Measurements from ENCODE around the gene ZCCHC8.
"Not testable (repeated sequence)": the region's sequence is repeated elsewhere in the genome, so short reads cannot be mapped to it uniquely, and the experiment has no call there.

DNA sequence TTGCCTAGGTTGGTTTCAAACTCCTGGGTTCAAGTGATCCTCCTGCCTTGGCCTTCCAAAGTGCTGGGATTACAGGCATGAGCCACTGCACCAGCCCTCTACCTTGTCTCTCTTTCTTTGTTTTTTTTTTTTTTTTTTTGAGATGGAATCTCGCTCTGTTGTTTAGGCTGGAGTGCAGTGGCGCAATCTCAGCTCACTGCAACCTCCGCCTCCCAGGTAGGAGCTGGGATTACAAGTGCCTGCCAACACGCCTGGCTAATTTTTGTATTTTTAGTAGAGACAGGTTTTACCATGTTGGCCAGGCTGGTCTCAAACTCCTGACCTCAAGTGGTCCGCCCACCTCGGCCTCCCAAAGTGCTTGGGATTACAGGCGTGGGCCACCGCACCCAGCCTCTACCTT, 61.9 kb downstream of the ZCCHC8 start:
- TF ChIP-seq CSDC2 (CRISPR knock-in tag; IDR thresholded peaks at IDR 0.05); ZNF565 (CRISPR knock-in tag; conservative IDR thresholded peaks at IDR 0.05; ENCODE audit: low read depth); PPARA (CRISPR knock-in tag; IDR thresholded peaks at IDR 0.05; ENCODE audit: borderline replicate concordance); ARNTL (CRISPR knock-in tag; IDR thresholded peaks at IDR 0.05; ENCODE audit: borderline replicate concordance, low read depth); RARB (CRISPR knock-in tag; IDR thresholded peaks at IDR 0.05); ZC3H10 (CRISPR knock-in tag; IDR thresholded peaks at IDR 0.05); BACH2 (CRISPR knock-in tag; IDR thresholded peaks at IDR 0.05; ENCODE audit: borderline replicate concordance); ESRRG (CRISPR knock-in tag; IDR thresholded peaks at IDR 0.05): not testable (repeated sequence)
- TF ChIP-seq, protein P1, sequence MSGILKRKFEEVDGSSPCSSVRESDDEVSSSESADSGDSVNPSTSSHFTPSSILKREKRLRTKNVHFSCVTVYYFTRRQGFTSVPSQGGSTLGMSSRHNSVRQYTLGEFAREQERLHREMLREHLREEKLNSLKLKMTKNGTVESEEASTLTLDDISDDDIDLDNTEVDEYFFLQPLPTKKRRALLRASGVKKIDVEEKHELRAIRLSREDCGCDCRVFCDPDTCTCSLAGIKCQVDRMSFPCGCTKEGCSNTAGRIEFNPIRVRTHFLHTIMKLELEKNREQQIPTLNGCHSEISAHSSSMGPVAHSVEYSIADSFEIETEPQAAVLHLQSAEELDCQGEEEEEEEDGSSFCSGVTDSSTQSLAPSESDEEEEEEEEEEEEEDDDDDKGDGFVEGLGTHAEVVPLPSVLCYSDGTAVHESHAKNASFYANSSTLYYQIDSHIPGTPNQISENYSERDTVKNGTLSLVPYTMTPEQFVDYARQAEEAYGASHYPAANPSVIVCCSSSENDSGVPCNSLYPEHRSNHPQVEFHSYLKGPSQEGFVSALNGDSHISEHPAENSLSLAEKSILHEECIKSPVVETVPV (CRISPR knock-in tag; IDR thresholded peaks at IDR 0.05): not testable (repeated sequence)
- TF ChIP-seq, protein P2, sequence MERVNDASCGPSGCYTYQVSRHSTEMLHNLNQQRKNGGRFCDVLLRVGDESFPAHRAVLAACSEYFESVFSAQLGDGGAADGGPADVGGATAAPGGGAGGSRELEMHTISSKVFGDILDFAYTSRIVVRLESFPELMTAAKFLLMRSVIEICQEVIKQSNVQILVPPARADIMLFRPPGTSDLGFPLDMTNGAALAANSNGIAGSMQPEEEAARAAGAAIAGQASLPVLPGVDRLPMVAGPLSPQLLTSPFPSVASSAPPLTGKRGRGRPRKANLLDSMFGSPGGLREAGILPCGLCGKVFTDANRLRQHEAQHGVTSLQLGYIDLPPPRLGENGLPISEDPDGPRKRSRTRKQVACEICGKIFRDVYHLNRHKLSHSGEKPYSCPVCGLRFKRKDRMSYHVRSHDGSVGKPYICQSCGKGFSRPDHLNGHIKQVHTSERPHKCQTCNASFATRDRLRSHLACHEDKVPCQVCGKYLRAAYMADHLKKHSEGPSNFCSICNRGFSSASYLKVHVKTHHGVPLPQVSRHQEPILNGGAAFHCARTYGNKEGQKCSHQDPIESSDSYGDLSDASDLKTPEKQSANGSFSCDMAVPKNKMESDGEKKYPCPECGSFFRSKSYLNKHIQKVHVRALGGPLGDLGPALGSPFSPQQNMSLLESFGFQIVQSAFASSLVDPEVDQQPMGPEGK (CRISPR knock-in tag; IDR thresholded peaks at IDR 0.05; ENCODE audit: borderline replicate concordance): not testable (repeated sequence)
- TF ChIP-seq, protein P3, sequence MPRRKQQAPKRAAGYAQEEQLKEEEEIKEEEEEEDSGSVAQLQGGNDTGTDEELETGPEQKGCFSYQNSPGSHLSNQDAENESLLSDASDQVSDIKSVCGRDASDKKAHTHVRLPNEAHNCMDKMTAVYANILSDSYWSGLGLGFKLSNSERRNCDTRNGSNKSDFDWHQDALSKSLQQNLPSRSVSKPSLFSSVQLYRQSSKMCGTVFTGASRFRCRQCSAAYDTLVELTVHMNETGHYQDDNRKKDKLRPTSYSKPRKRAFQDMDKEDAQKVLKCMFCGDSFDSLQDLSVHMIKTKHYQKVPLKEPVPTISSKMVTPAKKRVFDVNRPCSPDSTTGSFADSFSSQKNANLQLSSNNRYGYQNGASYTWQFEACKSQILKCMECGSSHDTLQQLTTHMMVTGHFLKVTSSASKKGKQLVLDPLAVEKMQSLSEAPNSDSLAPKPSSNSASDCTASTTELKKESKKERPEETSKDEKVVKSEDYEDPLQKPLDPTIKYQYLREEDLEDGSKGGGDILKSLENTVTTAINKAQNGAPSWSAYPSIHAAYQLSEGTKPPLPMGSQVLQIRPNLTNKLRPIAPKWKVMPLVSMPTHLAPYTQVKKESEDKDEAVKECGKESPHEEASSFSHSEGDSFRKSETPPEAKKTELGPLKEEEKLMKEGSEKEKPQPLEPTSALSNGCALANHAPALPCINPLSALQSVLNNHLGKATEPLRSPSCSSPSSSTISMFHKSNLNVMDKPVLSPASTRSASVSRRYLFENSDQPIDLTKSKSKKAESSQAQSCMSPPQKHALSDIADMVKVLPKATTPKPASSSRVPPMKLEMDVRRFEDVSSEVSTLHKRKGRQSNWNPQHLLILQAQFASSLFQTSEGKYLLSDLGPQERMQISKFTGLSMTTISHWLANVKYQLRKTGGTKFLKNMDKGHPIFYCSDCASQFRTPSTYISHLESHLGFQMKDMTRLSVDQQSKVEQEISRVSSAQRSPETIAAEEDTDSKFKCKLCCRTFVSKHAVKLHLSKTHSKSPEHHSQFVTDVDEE (CRISPR knock-in tag; IDR thresholded peaks at IDR 0.05): not testable (repeated sequence)
